Measurements from ENCODE around the gene CCDC121. TPM values are rescaled to one million over a fixed set of nuclear protein-coding genes. Genes with fewer than 3 reads are reported as not detected.

CCDC121 gene, protein sequence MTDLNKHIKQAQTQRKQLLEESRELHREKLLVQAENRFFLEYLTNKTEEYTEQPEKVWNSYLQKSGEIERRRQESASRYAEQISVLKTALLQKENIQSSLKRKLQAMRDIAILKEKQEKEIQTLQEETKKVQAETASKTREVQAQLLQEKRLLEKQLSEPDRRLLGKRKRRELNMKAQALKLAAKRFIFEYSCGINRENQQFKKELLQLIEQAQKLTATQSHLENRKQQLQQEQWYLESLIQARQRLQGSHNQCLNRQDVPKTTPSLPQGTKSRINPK
- 10 to 100 TPM in 1 of 4 donors, 1 to 10 TPM in 3; 3.5 to 12.3 (median 7.3) TPM for total RNA-seq

DNA sequence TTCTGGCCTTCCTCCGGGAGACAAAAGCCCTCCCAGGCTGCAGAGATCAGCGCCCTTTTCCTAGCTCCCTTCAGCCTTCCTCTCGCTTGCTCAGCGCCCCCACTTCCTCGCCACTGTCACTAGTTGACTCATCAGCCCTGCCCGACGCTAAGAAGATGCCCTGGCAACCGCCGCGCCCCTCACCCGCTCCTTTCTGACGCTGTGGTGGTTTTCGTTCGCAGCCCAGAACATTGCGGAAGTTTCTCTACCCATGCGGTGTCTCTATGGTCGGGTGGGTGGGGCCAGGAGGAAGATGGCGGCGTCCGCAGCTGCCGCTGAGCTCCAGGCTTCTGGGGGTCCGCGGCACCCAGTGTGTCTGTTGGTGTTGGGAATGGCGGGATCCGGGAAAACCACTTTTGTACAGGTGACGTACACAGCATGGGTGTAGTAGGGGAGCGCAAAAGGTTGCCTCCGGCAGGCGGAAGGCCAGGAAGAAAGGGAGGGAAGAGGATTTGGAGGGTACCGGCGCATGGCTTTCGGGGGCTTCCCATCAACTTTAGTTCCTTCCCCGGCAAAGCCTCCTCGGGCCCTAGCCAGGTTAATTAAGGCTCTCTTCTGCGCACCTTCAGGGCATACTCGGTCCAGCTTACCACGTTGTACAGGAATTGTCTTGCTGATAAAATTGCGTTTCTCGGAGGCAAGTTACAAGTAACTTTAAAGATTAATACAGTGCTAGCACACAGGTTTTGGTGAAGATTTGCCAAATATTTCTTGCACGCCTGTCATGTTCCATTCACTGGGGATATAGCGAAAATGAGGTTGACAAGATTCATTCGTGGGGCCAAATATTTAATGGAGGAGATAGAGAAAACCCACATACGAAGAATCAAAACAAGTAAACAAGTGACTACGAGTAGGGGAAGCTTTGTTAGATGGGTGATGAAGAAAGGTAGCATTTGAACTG, at the start of gene CCDC121, which contains the start of gene GPN1:
TSS of gene CCDC121 (minus strand) at position 246 of the 943 bp plus-strand sequence. CDS start 1,213 bp downstream, outside the sequence.
TSS of gene GPN1 (plus strand) at position 284 of the 943 bp plus-strand sequence. CDS start at position 293, 9 bp downstream.
- no peaks in the 10 kb centered on the region for H3K27me3 ChIP-seq
- intact Hi-C loops (cut with DNase I; ENCODE audit: low total_unique reads): no loop called here

DNA sequence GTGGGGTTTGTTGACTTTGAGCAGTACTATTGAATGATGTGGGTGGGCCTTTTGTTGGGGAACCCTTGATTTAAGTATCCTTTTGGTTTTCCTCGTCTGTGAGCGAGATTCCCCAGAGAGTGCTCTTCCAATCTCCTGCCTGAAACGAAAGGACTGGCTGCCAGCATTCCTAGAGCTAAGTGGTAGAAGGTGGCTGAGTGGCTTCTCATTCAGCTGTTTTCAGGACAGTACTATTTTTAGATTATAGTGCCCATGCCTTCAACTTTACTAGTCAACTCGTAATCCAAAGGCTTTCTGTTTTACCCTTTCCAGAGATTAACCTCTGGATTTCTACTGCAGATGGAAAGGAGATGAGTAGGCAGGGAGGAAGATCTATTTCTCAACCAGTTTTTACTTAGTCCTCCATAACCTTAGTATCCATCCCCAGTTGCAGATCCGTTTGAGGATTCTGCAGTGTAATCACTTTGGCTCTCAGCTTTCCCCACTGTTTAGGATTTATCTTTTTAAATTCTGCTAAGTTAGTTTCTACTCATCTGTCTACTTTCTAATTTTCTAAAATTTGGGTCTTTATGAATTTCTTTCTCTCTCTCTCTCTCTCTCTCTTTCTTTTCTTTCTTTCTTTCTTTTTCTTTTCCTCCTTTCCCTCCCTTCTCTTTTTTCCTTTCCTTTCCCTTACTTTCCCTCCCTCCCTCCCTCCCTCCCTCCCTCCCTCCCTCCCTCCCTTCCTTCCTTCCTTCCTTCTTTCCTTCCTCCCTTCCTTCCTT, 44.1 kb upstream of the CCDC121 start:
- no peak for DNase-seq
- no peak overlapping the region for H3K27ac ChIP-seq
- H3K36me3 ChIP-seq: no peaks in the 10 kb centered on the region

More for the DNA sequence above, at the start of gene CCDC121, which contains the start of gene GPN1:
- TF ChIP-seq POLR2A (IDR thresholded peaks at IDR 0.05): peak; percentile 32 to 52
- TF ChIP-seq, protein P1, sequence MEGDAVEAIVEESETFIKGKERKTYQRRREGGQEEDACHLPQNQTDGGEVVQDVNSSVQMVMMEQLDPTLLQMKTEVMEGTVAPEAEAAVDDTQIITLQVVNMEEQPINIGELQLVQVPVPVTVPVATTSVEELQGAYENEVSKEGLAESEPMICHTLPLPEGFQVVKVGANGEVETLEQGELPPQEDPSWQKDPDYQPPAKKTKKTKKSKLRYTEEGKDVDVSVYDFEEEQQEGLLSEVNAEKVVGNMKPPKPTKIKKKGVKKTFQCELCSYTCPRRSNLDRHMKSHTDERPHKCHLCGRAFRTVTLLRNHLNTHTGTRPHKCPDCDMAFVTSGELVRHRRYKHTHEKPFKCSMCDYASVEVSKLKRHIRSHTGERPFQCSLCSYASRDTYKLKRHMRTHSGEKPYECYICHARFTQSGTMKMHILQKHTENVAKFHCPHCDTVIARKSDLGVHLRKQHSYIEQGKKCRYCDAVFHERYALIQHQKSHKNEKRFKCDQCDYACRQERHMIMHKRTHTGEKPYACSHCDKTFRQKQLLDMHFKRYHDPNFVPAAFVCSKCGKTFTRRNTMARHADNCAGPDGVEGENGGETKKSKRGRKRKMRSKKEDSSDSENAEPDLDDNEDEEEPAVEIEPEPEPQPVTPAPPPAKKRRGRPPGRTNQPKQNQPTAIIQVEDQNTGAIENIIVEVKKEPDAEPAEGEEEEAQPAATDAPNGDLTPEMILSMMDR (IDR thresholded peaks at IDR 0.05): no peak
- H3K9me3 ChIP-seq: no peaks in the 10 kb centered on the region
- DNase-seq: peak; percentile 78
- H3K27ac ChIP-seq: peak within 1 kb of the TSS; percentile 64 to 68
- no peaks in the 10 kb centered on the region for H3K4me1 ChIP-seq
- no peaks in the 10 kb centered on the region for H3K36me3 ChIP-seq
- H3K4me3 ChIP-seq: peak within 1 kb of the TSS; percentile 62 to 68

DNA sequence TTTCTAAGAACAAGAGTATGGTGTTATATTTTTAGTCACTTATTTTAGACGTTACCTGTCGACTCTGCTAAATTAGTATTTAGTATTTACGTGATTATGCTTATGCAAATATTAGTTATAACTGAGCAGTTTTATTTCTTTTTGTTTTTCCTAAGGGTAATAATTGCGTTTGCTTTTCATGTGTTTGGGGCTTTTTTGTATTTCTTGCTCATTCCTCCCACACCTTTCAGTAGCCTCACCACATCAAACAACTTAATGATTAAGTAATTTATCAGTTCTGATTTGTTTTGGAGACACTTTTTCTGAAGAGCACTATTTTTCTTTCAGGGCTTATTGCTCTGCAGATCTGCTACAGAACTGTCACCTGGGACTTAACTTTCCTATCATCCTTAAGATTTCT, 42.4 kb upstream of the CCDC121 start:
- TF ChIP-seq POLR2A (IDR thresholded peaks at IDR 0.05): no peak
- TF ChIP-seq, protein P1 (IDR thresholded peaks at IDR 0.05): no peak
- H3K27ac ChIP-seq: no peak overlapping the region
- no peaks in the 10 kb centered on the region for H3K9me3 ChIP-seq
- no peaks in the 10 kb centered on the region for H3K4me1 ChIP-seq
- no peak for DNase-seq
- intact Hi-C loops (cut with DNase I; ENCODE audit: low total_unique reads): no loop called here
- no peaks in the 10 kb centered on the region for H3K36me3 ChIP-seq
- H3K4me3 ChIP-seq: no peak overlapping the region
- H3K27me3 ChIP-seq: no peaks in the 10 kb centered on the region

More for the DNA sequence above, 44.1 kb upstream of the CCDC121 start:
- Histone ChIP-seq H3K9me3 (no peaks in the 10 kb centered on the region), H3K4me1 (no peaks in the 10 kb centered on the region), H3K27me3 (no peaks in the 10 kb centered on the region), H3K4me3 (no peak overlapping the region)
- TF ChIP-seq, protein P1 (IDR thresholded peaks at IDR 0.05): no peak
- TF ChIP-seq POLR2A (IDR thresholded peaks at IDR 0.05): no peak
- intact Hi-C loops (cut with DNase I; ENCODE audit: low total_unique reads): no loop called here

DNA sequence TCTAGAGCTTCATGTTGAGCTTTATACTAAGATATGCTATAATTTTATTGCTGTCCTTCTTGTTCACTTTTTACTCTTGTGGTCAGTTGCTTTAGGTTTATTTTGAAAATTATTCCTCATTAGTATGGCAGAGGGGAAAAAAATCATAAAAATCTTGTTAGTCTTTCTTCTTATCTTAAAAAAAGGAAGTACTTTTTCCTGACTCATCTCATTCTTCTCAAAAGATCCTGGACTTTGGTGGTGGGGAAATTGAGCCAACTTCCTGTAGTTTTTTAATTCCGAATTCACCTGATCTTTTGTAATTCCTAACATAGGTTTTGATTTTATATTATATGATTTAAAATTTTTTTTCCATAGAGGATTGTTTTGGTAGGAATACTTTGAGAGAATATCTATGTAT, 38.6 kb upstream of the CCDC121 start:
- H3K27ac ChIP-seq: no peak overlapping the region
- no peak for DNase-seq
- TF ChIP-seq, protein P1 (IDR thresholded peaks at IDR 0.05): no peak
- TF ChIP-seq POLR2A (IDR thresholded peaks at IDR 0.05): no peak
- no peaks in the 10 kb centered on the region for H3K9me3 ChIP-seq
- intact Hi-C loops (cut with DNase I; ENCODE audit: low total_unique reads): no loop called here
- no peak overlapping the region for H3K4me3 ChIP-seq
- H3K36me3 ChIP-seq: no peaks in the 10 kb centered on the region
- H3K27me3 ChIP-seq: no peaks in the 10 kb centered on the region
- H3K4me1 ChIP-seq: peaks cover 0 to 2% of the 10 kb centered on the region in 2 donors

Measured in uterus (tissue), 4 donors.